D721Med (cell line): ENCODE data around the gene RFESD.
"Not testable (repeated sequence)": the region's sequence is repeated elsewhere in the genome, so short reads cannot be mapped to it uniquely, and the experiment has no call there.

ENCODE experiments used
- DNase-seq: peaks from one replicate; pipeline ENCODE4 v3.0.0; 2011; ENCODE audit warnings: low spot score; ENCODE audit not compliant: insufficient read length
- FAIRE-seq: peaks from 2 replicates; lab custom pipeline; 2011; peaks lifted over from hg19 to GRCh38; lab: Jason Lieb, UNC
- CTCF ChIP-seq: IDR thresholded peaks from 2 replicates; pipeline ENCODE4 v1.5.1; 2012; ENCODE audit warnings: mild to moderate bottlenecking, control low read depth; ENCODE audit not compliant: insufficient read depth; ENCODE audit errors: missing control alignments

RFESD gene

GRCh38 chr5:95638632-95639031 lies 7.9 kb upstream of the RFESD start:
- DNase-seq (no peak), FAIRE-seq (no peak)
- no peak for TF ChIP-seq CTCF

GRCh38 chr5:95641741-95642220 lies 4.8 kb upstream of the RFESD start:
- TF ChIP-seq CTCF, result no peak
- DNase-seq, result no peak
- no peak for FAIRE-seq

- no peak for DNase-seq
- TF ChIP-seq CTCF, result no peak
- no peak for FAIRE-seq
These were observed 3.4 kb upstream of the RFESD start for GRCh38 chr5:95643152-95643551.

- no peak for DNase-seq
- TF ChIP-seq CTCF, result peak; percentile 85
- no peak for FAIRE-seq
These were observed 2.1 kb upstream of the RFESD start for GRCh38 chr5:95644351-95645042.

- DNase-seq, FAIRE-seq: not testable (repeated sequence)
These were observed 380 bp upstream of the RFESD start for GRCh38 chr5:95646226-95646568.

- no peak for TF ChIP-seq CTCF
- FAIRE-seq, result peak; percentile 76
- no peak for DNase-seq
These were observed 1.6 kb downstream of the RFESD start for GRCh38 chr5:95647886-95648860.

- TF ChIP-seq CTCF, result no peak
- DNase-seq, result no peak
These were observed 2.7 kb downstream of the RFESD start for GRCh38 chr5:95649274-95649673.

More at GRCh38 chr5:95649274-95649673, 2.7 kb downstream of the RFESD start:
- FAIRE-seq, result no peak
